GM12873 (cell line): ENCODE results near the gene SLC39A7.

Experiments
- TF ChIP-seq, protein P1 (sequence below): IDR thresholded peaks from 2 replicates; pipeline ENCODE4 v1.5.1; 2012; ENCODE audit warnings: low read depth, mild to moderate bottlenecking, moderate library complexity, low read length, control low read depth; ENCODE audit not compliant: insufficient read depth; ENCODE audit errors: missing control alignments

The SLC39A7 gene

DNA sequence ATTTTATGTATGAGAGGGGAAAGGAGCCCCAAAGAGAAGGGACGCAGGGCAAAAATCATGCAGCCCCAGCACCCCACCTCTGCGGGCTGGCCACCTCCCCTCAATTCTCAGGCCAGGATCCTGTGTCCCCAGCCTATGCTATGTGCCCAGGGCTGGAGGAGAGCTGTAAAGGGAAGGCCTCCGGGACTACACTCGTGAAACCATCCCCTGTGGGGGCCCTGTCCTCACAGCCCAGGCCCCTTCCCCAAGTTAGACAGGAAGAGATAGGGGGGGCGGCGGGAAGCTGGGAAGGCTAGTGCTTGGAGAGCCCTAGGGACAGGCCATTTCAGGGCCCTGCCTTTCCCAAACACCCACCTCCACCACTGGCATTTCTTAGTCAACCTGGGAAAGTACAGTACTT lies 7.0 kb upstream of the SLC39A7 start:
- TF ChIP-seq, protein P1, sequence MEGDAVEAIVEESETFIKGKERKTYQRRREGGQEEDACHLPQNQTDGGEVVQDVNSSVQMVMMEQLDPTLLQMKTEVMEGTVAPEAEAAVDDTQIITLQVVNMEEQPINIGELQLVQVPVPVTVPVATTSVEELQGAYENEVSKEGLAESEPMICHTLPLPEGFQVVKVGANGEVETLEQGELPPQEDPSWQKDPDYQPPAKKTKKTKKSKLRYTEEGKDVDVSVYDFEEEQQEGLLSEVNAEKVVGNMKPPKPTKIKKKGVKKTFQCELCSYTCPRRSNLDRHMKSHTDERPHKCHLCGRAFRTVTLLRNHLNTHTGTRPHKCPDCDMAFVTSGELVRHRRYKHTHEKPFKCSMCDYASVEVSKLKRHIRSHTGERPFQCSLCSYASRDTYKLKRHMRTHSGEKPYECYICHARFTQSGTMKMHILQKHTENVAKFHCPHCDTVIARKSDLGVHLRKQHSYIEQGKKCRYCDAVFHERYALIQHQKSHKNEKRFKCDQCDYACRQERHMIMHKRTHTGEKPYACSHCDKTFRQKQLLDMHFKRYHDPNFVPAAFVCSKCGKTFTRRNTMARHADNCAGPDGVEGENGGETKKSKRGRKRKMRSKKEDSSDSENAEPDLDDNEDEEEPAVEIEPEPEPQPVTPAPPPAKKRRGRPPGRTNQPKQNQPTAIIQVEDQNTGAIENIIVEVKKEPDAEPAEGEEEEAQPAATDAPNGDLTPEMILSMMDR: no peak

DNA sequence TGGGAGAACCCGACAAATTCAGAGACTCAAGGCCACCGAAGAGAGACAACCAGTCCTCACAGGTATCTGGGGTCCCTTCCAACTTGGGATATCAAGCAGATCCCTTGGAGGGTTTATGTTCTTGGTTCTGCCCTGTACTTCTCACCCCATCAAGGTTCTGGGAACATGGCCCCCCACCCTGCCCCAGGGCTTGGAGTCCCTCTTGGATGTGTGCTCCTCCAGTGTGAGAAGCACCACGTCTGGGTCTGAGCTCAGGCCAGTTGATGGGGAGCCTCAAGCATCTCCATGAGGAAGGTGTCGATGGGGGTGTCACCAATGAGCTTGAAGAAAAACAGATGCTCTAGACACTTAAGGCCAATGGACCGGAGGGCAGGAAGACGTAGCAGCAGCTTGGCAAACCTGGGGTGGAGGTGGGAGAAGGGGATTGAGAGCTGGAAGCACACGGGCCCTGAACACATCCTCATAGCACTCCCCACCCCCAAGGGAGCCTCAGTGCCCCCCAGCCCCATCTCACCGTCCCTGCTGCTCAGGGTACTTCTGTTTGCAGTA lies 6.2 kb upstream of the SLC39A7 start:
- TF ChIP-seq, protein P1: no peak

DNA sequence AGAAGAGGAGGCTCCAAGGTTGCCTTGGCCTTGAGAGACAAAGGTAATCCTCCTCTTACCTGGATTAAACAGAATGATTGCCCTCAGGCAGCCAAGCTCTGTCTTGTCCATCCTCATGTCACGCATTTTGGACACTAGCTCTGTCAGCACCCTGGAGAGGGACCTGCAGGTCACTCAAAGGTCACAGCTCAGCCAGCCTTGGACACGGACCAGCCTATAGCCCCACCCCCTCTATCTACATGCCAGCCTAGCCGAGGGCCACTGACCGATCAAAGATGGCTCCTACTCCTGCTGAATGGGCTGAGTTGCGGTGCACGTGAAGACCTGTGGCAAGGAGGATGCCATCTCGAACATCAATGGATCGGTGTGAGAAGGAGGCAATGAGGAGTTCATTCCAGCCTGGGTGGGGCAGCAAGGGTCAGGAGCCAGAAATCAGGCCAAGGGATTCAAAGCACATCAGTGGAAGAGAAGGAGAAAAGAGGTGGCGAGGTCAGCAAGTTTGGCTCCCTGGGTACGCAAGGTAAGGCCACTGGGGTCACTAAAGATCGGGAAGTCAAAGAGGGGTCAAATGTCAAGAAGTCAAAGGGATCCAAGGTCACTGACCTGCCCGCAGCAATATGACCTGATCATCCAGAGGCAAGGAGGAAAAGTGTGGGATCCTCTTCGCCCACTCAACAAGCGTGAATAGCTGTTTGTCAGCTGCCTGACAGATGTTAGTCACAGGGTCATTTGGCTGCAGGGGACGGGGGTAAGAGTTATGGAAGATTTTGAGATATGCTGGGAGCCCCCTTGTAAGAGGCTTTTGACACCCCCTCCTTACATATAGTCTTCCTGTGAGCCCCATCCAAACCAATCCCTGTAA lies 5.1 kb upstream of the SLC39A7 start:
- TF ChIP-seq, protein P1: no peak

DNA sequence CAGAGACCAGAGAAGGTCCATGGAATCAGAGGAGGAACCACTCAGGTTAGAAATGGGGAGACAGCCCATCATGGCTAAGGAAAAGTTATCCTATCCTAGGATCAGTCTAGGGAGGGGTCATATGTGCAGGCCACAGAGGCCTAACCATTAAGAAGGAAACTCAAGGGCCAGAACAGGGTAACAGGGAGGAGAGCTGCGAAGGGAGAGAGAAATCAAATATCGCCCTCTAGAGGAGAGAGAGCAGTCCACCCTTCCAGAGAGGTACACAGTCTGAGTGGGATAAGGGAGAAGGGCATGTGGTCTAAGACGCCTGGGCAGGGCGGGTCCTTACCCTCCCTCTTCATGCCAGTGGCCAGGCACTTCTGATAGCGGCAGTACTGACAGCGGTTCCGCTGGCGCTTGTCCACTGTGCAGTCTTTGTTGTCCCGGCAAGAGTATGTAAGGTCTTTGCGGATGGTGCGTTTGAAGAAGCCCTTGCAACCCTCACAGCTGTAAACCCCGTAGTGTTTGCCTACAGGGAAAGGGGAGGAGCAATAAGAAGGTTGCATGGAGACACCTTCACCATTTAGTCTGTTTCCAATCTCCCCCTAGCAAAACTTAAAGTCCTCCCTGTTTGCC lies 3.1 kb upstream of the SLC39A7 start:
- TF ChIP-seq, protein P1: peak; percentile 86

DNA sequence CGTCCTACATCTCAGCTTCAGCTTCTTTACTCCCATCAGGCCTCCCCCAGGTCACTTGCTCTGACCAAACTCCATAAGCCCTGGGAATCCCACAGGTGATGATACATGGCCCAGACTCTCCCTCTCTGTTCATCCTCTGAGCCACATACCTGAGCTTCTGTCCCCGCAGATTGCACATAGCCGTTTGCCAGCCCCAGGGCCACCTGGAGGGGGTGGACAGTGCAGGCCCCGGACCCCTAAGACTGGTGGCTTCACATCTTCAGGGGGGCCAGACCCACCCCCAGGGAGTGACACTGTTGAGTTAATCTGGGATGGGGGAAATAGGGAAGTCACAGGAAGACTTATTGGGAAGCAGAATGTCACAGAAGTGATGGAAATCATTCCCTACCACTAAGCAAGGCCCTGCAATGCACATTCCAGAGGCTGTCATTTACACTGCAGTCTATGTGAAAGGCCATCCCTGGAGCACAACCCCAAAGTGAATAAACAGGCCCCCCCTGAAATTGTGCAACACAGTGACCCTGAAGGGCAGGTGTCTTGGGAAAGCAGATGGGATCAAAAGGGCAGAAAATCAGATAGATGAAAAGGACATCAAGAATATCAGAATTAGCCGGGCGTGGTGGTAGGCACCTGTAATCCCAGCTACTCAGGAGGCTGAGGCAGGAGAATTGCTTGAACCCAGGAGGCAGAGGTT lies 2.4 kb upstream of the SLC39A7 start:
- TF ChIP-seq, protein P1: no peak

DNA sequence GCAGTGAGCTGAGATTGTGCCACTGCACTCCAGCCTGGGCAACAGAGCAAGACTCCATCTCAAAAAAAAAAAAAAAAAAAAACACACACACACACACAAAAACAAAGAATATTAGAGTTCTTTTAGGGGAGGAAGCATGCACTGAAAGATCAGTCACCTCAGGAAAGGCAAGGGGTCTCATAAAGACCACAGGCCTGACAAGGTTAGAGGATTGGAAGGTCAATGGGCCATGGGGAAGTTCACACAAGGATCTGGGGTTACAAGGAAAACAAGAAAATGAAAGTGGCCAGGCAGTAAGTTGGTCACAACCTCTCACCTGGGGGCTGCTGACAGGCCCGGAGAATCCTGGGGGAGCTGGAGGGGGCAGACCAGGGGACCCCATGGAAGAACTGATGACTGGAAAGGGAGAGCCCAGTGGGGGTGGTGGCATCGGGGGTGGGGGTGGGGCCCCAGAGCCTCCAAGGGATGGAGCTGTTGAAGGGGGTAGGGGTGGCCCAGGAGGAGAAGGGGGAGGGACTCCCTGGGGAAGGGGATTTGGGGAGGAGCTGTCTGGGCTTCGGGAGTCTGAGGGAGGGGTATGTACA lies 1.7 kb upstream of the SLC39A7 start:
- TF ChIP-seq, protein P1: no peak

DNA sequence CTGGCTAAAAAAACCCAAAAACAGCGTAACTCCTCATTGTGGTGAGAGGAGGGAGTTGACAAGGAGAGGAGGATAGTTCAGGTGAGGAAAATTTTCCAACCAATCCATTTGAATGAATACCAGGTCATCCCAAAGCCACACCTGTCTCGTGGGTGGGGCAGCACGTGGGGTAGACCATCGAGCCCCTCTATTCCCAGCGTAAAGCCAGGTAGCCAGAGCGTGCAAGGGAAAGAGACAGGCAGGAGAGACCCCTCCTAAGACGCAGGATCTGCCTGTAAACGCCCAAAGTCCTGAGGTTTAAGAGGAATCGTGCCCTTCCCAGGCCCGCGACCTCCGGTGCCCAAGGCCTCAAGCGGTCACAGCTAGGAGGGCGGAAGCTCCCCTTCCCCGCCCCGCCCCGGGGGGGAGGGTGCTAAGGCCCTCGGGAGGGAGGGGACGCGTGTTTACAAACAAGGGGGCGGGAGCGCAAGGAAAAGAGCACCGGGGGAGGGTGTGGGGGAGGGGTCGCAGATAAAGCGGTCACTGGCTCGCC lies 914 bp upstream of the SLC39A7 start:
- TF ChIP-seq, protein P1: no peak
